Peyer's patch (tissue), 4 donors: ENCODE data around the gene PHACTR1.

Source experiments
- CTCF ChIP-seq, 6 experiments: fragments of 450-650 bp in 4 of 6; fragments of 200-600 bp in 2 of 6; sonication (generic) in 1 of 6; IDR thresholded peaks; one replicate each; pipeline ENCODE4 v1.5.1; 2017 to 2019; ENCODE audit warnings: antibody characterized with exemption in 6 of 6, mild to moderate bottlenecking in 3 of 6, moderate library complexity in 1 of 6
- POLR2A ChIP-seq, 2 donors: fragments of 450-650 bp; IDR thresholded peaks; one replicate each; pipeline ENCODE4 v1.5.1; 2017; ENCODE audit warnings: antibody characterized with exemption in 2 of 2, mild to moderate bottlenecking in 2 of 2, moderate library complexity in 2 of 2

GRCh38 chr6:12968839-12969558 is 252.4 kb downstream of the PHACTR1 start:
- TF ChIP-seq CTCF (IDR thresholded peaks at IDR 0.05) (no peak), POLR2A (IDR thresholded peaks at IDR 0.05) (no peak)
